NCI-H460 (cell line): ENCODE results near the gene AMZ1. TPM values are rescaled to one million over a fixed set of nuclear protein-coding genes. Genes with fewer than 3 reads are reported as not detected.
"Not testable (repeated sequence)": the region's sequence is repeated elsewhere in the genome, so short reads cannot be mapped to it uniquely, and the experiment has no call there.

ENCODE experiments used
- DNase-seq: peaks from one replicate; pipeline ENCODE4 v3.0.0-alpha.2; 2016; ENCODE audit warnings: low read depth; ENCODE audit errors: extremely low read depth
- total RNA-seq: library from RNA; depleted of rRNA; stranded (reverse); fragments of >200 nt; shearing (Covaris generic); gene quantifications from 2 replicates; pipeline ENCODE4 v1.2.3, GENCODE V29; 2014

The AMZ1 gene
- total RNA-seq, 1 experiment from 2014 or later, result not detected

DNA sequence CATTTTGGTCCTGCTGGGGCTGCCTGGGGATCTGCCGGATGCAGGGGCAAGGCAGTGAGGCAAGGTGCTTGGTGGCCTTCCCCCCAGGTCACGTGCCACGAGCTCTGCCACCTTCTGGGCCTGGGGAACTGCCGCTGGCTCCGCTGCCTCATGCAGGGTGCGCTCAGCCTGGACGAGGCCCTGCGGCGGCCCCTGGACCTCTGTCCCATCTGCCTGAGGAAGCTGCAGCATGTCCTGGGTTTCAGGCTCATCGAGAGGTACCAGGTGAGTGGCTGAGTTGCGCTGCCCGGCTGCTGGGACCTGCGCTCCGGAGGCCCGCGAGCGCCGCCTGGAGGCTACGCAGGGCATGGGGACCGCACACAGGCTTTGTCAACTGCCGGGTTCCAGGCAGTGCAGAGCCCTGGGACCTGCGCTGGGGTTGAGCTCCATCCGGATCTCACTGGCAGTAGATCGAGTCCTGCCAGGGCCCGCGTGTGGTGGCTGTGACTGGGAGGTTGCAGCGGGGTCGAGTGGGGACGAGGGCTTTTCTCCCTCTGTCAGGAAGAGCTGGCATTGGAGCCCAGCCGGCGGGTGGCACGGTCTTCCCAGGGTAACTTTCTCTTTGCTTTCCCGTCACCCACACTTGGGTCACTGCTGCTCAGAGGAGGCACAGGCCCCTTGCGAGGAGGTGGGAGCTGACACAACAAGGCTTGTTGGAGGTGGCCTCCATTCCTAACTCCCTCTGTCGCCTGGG is 21.7 kb downstream of the AMZ1 start:
- DNase-seq, result peak; percentile 54

GRCh38 chr7:2710286-2710655 is 22.3 kb downstream of the AMZ1 start:
- DNase-seq, result no peak

DNA sequence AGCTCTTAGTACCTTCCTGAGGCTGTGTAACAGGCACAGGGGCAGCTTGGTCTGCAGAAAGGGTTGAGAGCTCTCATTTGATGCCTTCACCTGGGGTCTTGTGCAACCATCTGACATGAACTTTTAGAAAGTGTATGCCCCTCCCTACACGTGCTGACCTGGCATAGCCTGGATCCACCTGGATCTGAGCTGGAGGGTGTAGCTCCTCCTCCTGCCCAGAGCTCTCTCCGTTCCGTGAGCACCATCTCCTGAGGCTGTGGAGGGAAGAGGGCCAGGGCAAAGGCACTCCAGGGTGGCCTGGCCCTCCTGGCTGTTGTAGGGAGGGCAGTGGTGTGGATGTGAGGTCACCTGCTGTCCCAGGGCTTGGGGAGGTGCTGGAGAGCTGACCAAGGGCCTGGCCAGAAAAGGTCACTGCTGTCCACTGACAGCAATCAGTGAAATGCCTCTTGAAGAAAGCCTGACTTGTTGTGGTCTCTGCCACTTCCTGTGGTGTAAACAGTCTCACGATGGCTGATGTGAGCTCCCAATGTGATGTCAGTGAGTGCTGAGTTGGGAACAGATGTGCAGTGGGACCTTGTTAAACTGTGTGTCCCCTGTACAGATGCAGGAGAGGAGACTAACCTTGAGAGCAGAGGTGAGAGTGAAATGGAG is 23.0 kb downstream of the AMZ1 start:
- no peak for DNase-seq

DNA sequence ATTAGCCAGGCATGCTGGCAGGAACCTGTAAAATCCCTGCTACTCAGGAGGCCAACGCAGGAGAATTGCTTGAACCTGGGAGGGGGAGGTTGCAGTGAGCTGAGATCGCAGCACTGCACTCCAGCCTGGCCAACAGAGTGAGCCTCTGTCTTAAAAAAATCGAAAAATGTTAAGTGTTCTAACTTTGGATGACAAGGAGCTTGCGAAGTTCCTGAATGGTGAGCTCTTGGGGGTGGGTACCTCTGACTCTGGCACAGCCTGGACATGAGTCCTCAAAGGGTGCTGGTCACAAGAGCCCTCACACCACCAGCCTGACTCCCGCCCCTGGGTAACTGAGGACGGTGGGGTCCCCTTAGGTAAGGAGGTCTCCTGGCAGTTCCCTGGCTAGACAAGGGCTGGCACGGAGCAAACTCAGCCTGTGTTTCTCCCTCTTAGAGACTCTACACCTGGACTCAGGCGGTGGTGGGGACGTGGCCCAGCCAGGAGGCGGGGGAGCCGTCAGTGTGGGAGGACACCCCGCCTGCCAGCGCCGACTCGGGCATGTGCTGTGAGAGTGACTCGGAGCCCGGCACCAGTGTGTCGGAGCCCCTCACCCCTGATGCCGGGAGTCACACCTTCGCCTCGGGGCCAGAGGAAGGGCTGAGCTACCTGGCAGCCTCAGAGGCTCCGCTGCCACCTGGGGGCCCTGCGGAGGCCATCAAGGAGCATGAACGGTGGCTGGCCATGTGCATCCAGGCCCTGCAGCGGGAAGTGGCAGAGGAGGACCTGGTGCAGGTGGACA is 24.1 kb downstream of the AMZ1 start:
- DNase-seq, result no peak

- DNase-seq, result no peak
These were observed 25.4 kb downstream of the AMZ1 start for GRCh38 chr7:2713370-2713769.

- DNase-seq, result no peak
These were observed 26.0 kb downstream of the AMZ1 start for GRCh38 chr7:2713978-2714377.

DNA sequence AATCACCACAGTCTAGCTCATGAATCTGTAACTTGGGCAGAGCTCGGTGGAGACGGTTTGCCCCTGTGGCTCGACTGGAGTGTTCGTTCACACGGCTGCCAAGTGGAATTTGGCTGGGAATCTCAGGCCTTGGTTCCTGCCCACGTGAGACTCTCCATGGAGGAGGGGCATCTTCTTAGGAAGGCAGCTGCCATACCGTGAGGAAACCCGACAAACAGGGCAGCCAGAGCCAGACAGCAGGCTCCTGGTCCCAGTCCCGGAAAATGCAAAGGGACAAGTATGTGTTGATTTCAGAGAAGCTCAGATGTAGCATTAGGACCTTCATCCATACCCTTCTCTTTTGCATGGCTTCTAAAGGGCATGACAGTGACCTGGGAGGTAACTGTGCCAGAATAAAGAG is 26.6 kb downstream of the AMZ1 start:
- DNase-seq, result no peak

GRCh38 chr7:2715341-2716231 is 27.6 kb downstream of the AMZ1 start:
- no peak for DNase-seq

DNA sequence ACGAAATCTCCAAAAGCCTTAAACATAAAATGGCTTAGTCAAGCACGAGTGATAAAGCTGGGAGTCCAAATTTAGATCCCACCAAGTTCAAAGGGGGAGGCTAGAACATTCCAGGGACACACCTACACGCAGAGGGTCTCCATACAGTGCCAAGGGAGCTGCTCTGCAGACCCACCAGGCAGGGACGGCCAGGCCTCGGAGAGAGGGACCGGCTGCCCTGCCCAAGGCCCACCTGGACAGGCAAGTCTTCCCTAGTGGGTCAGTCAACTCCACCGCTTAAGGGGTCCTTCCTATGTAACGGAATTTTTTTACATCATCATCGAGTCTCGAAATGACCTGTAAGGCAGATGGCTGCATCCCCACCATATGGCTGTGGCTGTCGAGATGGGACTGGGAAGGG is 28.5 kb downstream of the AMZ1 start:
- DNase-seq, result no peak

DNA sequence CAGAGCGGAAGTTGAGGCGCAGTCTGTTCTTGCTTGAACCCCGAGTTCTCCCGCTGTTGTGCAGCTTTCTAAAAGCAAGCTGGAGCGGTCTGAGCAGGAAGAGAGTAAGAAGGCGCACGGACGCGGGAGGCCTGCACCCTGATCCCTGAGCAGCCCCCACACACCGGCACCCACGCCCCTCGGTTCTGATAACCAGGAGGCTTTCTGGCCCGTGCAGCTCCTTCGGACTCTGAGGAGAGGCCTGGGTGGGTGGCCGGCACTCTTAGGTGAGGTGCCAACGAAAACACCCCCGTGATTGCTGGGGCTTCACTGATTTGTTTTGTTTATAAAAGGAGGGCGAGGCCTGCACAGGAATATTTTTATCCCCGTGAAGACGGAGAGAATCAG is 28.9 kb downstream of the AMZ1 start:
- no peak for DNase-seq

DNA sequence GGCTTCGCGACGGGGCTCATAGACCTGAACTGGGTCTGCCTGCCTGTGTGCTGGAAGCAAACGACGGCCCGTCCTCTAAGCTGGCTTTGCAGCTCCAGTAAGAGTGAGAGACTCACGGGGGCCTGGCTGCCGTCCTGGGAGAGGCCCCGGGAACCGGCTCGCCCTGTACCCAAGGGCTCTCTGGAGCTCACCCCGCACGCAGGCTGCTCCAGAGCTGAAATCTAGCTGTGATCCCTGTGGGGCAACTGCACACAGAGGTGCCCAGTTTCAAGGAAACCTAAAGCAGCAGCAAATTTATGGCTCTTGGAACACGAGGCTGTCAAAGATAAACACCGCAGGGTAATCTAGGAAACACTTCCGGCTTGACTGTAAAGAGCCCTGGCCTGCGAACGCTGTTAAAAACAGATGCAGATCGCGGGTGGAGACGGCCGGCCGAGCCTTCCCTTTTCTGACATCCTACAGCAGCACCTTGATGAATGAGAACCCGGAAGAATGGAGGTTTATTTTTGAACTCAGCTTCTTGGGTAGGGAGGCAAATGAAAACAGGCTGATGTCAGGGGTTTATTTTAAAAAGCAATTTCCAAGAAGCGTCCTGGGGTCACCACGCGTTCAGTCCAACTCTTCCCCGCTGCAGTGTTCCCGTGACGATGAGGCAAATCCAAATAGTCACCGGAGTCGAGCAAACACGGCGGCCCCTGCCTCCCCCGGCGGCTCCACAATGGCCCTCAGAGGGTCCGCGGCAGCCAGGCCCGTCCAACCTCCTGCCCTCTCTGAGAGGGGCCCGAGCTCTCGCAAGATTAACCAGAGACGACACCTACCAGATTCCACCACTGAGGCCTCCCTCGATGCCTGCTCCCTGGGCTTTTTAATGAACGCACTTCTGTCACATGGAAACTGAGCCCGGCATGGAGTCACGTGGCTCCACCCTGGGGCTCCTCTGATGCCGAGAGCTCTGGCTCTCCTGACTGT is 29.6 kb downstream of the AMZ1 start:
- no peak for DNase-seq

DNA sequence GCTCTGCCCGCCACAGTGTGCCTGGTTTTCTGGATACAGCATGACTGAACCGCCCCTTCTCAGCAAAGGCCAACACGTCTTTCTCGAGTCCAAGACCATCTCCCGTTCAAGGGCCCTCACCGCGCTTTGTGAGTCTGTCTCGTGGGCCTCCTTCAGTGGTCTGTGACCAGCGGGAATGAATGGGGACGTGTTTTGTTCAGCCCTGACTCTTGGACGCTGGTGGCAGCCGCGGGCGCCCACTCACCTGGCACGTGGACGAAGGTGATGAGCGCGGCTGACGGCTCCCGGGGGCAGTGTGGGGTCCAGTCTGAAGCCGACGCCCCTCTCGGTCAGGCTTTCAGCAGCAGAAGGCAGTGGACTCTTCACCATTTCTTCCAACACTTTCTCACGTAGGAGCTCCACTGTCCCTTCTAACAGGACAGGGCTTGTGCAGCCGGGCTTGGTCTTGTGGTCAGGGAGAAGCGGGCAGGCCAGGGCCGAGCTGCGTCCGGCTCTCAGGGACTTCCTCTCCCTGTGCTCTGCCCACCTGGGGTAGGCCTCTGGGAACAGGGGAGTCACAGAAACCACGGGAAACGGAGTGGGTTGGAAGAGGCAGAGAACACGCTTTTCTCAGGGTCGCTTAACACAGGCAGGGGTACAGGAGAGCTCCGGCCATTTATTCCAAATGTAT is 30.4 kb downstream of the AMZ1 start:
- no peak for DNase-seq

DNA sequence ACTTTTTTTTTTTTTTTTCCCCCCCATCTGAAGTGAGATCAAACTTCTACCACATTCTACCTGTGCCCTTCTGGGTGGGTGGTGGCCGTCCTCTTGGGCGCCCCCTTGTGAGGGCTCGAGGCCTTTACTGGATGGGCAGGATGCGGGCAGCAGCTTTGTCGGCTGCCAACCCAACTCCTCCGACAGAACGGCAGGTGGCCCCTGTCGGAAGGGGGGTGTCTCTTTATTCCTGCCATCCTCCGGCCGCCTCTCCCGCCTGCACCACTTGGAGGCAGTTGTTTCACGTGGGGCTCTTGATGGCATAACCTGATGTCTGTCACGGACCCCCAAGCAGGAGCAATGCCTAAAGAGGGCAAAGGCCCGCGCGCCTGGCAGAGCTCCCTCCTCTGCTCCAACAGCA is 31.0 kb downstream of the AMZ1 start:
- peak; percentile 23 for DNase-seq

DNA sequence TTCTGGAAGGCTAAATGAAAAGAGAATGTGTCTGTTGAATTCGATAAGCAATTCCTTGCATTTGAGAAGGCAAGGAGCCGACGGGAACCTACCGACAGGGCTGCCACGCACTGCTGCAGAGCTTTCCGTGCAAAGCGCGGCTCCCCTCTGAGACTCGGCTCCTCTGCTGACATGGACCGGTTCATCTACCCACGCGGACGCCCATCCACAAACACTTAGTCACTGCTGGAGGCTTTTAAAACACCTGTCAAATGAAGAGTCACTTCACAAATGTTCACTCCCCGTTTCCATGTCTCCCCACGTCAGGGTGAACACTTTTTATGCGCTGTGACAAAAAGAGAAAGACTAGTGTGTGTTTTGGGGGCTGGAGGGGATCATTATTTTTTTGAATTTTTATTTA is 32.0 kb downstream of the AMZ1 start:
- no peak for DNase-seq

DNA sequence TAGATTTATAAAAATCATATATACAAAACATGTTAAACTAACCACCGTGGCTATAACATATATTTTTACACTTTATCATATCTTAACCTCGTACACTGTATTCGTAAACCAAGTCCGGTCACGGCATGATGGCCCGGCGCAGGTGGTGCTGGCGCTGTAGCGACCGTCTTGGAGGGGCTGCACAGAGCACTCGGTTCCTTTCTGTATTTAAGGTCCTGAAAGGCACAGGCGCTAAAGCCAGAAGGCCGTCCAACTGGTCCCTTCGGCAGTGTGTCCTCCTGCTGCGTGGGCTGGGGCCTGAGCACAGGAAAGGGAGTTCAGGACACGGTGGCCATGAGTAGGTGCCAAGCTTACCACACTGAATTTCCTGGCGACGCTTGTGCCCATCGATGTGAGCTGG is 33.8 kb downstream of the AMZ1 start:
- no peak for DNase-seq

DNA sequence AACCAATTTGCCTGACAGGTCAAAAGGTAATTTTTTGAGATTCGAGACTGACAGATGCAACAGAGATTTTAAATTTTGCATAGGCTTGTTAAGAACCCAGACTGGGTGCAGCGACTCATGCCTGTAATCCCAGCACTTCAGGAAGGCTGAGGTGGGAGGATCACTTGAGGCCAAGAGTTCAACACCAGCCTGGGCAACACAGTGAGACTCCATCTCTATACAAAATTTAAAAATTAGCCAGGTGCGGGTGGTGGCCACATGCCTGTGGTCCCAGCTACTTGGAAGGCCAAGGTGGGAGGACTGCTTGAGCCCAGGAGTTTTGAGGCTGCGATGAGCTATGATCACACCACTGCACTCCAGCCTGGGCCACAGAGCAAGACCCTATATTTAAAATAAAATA is 34.6 kb downstream of the AMZ1 start:
- no peak for DNase-seq

DNA sequence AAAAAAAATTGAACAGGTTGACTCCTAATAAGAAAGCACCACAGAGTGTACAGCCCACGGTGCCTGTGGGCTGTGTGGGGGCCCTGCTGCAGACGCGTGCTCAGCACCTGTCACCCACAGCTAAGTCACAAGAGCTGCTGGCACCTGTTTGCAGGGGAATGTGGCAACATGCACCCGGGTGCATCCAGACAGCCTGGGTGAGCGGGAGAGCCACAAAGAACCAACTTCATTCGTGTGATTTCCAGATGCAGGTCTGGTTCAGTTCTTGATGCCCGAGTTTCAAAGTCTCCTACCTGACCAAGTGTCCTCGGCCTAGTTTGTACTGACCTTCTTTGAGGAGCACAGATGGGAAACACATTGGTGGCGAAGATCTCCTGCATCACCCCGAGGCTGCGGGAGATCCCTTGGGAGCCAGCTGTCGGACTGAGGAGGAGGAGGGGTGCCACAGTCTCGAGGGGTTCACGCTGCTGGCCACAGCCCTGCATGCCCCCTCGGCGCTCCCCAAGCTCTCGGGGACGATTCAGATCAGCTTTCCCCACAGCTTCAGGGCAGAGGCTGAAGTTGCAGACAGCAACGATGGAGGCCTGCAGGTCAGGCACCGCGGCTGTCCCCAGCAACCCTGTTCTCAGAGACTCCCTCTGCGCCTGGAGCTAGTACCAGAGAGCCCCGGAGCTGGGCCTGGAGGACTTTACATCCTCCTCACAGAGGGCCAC is 35.3 kb downstream of the AMZ1 start:
- no peak for DNase-seq

DNA sequence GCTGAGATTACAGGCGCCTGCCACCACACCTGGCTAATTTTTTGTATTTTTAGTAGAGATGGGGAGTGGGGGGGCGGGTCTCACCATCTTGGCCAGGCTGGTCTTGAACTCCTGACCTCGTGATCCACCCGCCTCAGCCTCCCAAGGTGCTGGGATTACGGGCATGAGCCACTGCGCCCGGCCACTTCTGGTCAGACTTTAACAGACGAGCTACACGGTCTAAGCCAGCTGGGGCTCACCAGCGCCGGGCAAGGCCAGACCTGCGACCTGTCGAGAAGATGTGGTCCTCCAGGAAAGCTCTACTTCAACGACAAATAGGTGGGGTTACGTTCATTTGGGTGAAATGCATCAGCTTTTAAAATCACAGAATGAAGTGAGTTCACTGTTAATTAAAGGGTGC is 36.0 kb downstream of the AMZ1 start:
- DNase-seq, result not testable (repeated sequence)
